Subcutaneous abdominal adipose tissue (tissue), 5 donors: ENCODE results near the gene PPIL3.

ENCODE experiments used
- H3K27ac ChIP-seq: one replicate; pipeline ENCODE4 v1.7.0; 2013; ENCODE audit warnings: low read depth, mild to moderate bottlenecking, inconsistent platforms, low read length, moderate library complexity
- H3K27me3 ChIP-seq, 5 donors: one replicate each; pipeline ENCODE4 v1.7.0; 2013; ENCODE audit warnings: low read length in 5 of 5, inconsistent platforms in 1 of 5; ENCODE audit not compliant: control insufficient read depth in 5 of 5, insufficient read depth in 4 of 5
- H3K36me3 ChIP-seq, 5 donors: one replicate each; pipeline ENCODE4 v1.7.0; 2013; ENCODE audit warnings: low read length in 5 of 5; ENCODE audit not compliant: control insufficient read depth in 5 of 5, insufficient read depth in 5 of 5
- H3K4me1 ChIP-seq, 5 donors: one replicate each; pipeline ENCODE4 v1.7.0; 2013; ENCODE audit warnings: low read length in 5 of 5, mild to moderate bottlenecking in 3 of 5, moderate library complexity in 1 of 5; ENCODE audit not compliant: control insufficient read depth in 5 of 5, insufficient read depth in 5 of 5
- H3K4me3 ChIP-seq, 5 donors: one replicate each; pipeline ENCODE4 v1.7.0; 2013; ENCODE audit warnings: low read length in 5 of 5, low read depth in 1 of 5
- H3K9ac ChIP-seq, 5 donors: one replicate each; pipeline ENCODE4 v1.7.0; 2013; ENCODE audit warnings: low read length in 5 of 5, mild to moderate bottlenecking in 4 of 5, moderate library complexity in 3 of 5
- H3K9me3 ChIP-seq, 5 donors: one replicate each; pipeline ENCODE4 v1.7.0; 2013; ENCODE audit warnings: low read length in 5 of 5; ENCODE audit not compliant: control insufficient read depth in 5 of 5
- donor health status: healthy.
- donor health status: healthy.
- donor health status: healthy.
- donor health status: healthy.
- donor health status: healthy.

Gene PPIL3

DNA sequence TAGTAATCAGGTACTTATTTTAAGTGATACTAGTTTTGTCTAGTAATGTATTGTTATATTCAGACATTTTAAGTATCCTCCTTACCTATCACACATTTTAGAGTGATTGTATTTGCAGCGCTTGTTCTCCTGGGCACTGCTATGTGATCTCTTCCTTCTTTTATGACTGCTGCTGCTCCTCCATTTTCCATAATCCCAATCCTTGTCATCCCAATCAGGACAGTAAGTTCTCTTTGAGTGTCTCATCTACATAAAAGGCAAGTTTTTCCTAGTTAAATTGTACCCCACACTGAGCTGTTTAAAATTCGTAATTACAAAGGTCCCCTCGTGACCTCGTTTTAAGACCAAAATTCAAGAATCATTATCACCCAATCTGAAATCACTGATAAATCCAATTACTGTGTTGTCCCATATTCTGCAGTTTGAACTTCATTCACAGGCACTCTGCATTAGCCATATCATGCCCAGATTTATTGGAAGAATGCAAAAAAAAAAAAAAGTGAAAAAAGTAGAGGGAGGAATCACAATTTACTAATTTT, 27.2 kb downstream of the PPIL3 start:
- peak overlapping the region; percentile 37 to 73 (median 66) for H3K9ac ChIP-seq
- peak overlapping the region; percentile 83 to 98 (median 86) for H3K4me3 ChIP-seq
- H3K27ac ChIP-seq = peak overlapping the region; percentile 100
- no peaks in the 10 kb centered on the region for H3K27me3 ChIP-seq
- peaks cover 28 to 39% (median 30%) of the 10 kb centered on the region in 5 donors for H3K36me3 ChIP-seq
- H3K4me1 ChIP-seq = peaks cover 4 to 56% (median 50%) of the 10 kb centered on the region in 5 donors
- no peaks in the 10 kb centered on the region for H3K9me3 ChIP-seq

GRCh38 chr2:200860092-200860795, 28.6 kb downstream of the PPIL3 start:
- no peaks in the 10 kb centered on the region for H3K9me3 ChIP-seq
- peak overlapping the region in 4 of 5 donors; percentile 28 to 73 (median 44) for H3K9ac ChIP-seq
- peak overlapping the region; percentile 40 to 98 (median 86) for H3K4me3 ChIP-seq
- peak overlapping the region; percentile 100 for H3K27ac ChIP-seq
- H3K36me3 ChIP-seq = peaks cover 32 to 54% (median 44%) of the 10 kb centered on the region in 5 donors
- peaks cover 4 to 52% (median 47%) of the 10 kb centered on the region in 5 donors for H3K4me1 ChIP-seq
- H3K27me3 ChIP-seq = no peaks in the 10 kb centered on the region

- Histone ChIP-seq H3K4me1 (peaks cover 2 to 41% (median 38%) of the 10 kb centered on the region in 5 donors), H3K9me3 (no peaks in the 10 kb centered on the region), H3K36me3 (peaks cover 54 to 87% (median 78%) of the 10 kb centered on the region in 5 donors), H3K27me3 (no peaks in the 10 kb centered on the region), H3K9ac (no peak overlapping the region), H3K27ac (no peak overlapping the region), H3K4me3 (no peak overlapping the region)
These were observed 32.1 kb downstream of the PPIL3 start for GRCh38 chr2:200856806-200857205.

GRCh38 chr2:200852605-200853004, 36.3 kb downstream of the PPIL3 start:
- Histone ChIP-seq H3K27me3 (no peaks in the 10 kb centered on the region), H3K4me3 (no peak overlapping the region), H3K4me1 (peaks cover 0 to under 1% (median 0%) of the 10 kb centered on the region in 5 donors), H3K9ac (no peak overlapping the region), H3K9me3 (no peaks in the 10 kb centered on the region), H3K27ac (no peak overlapping the region), H3K36me3 (peaks cover 42 to 72% (median 69%) of the 10 kb centered on the region in 5 donors)

DNA sequence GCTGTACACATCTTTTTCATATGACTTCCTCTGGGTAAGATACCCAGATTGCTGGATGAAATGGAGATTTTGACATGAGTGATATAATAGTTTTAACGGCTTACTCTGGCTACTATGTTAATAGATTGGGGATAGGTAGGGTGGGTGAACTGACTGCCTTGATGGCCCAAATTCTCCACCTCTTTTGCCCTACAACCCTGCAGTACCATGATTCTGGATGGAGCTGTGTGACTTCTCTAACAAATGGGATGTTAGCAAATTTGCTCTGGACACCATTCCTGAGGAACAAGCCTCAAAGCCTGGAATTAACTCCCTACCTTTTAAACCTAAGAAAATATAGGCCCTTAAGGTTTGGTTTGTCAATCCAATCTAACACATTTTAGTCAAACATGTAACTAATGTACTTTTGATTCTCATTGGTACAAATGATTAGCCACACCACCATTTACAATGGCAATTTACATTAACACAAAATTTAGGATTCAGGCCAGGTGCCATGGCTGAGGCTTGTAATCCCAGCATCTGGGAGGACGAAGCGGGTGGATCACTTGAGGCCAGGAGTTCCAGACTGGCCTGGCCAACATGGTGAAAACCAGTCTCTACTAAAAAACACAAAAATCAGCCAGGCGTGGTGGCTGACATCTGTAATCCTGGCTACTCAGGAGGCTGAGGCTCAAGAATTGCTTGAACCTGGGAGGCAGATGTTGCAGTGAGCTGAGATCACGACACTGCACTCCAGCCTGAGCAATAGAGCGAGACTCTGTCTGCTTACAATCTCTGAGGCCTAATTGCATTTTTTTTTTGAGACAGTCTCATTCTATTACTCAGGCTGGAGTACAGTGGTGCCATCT, 37.3 kb downstream of the PPIL3 start:
- H3K4me1 ChIP-seq = no peaks in the 10 kb centered on the region
- no peaks in the 10 kb centered on the region for H3K27me3 ChIP-seq
- H3K4me3 ChIP-seq = no peak overlapping the region
- peaks cover 35 to 63% (median 59%) of the 10 kb centered on the region in 5 donors for H3K36me3 ChIP-seq
- H3K9me3 ChIP-seq = no peaks in the 10 kb centered on the region
- H3K9ac ChIP-seq = no peak overlapping the region
- no peak overlapping the region for H3K27ac ChIP-seq

DNA sequence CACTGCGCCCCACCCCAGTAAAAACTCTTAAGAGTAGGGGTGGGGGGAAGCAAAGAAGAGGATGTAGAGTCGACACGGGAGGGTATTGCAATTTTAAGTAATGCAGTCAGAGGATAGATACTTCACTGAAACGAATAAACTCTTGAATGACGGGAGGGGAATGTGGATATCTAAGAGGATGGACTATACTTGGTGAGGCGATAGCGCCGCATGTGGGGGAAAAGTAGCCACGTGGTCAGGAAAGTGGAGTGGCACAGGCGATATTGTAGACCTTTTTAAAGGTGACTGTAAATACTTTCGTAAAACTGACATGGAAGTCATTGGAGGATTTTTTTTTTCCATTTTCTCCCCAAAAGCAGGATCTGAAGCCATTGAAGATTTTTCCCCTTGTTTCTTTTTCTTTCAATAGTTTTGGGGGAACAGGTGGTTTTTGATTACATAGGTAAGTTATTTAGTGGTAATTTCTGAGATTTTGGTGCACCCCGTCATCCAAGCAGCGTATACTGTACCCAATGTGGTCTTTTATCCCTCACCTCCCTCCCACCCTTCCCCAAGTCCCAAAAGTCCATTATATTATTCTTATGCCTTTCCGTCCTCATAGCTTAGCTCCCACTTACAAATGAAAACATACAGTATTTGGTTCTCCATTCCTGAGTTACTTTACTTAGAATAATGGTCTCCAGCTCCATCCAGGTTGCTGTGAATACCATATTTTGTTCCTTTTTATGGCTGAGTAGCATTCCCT, 38.2 kb downstream of the PPIL3 start:
- no peak overlapping the region for H3K27ac ChIP-seq
- H3K9ac ChIP-seq = no peak overlapping the region
- peaks cover 31 to 54% (median 50%) of the 10 kb centered on the region in 5 donors for H3K36me3 ChIP-seq
- H3K27me3 ChIP-seq = no peaks in the 10 kb centered on the region
- H3K4me1 ChIP-seq = no peaks in the 10 kb centered on the region
- no peak overlapping the region for H3K4me3 ChIP-seq
- no peaks in the 10 kb centered on the region for H3K9me3 ChIP-seq

GRCh38 chr2:200847939-200848338, 40.9 kb downstream of the PPIL3 start:
- no peak overlapping the region for H3K4me3 ChIP-seq

DNA sequence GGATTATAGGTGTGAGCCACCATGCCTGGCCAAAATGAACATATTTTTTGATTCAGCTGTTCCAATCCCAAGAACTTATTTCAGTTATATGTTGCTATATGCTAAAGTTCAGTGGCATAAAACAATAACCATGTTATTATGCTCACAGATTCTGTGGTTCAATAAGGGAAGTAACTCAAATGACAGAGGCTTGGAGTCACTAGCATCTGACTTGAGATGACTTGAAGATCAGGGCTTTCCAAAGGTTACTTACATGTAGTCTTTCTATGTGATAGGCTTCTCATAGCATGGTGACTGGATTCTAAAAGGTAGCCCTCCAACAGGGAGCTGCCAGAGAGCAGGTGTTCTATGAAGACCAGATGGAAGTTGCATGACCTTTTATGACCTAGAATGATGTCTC, 41.6 kb downstream of the PPIL3 start:
- Histone ChIP-seq H3K9me3 (no peaks in the 10 kb centered on the region), H3K36me3 (peaks cover 10 to 20% (median 16%) of the 10 kb centered on the region in 5 donors), H3K4me3 (no peak overlapping the region), H3K27ac (no peak overlapping the region), H3K27me3 (no peaks in the 10 kb centered on the region), H3K9ac (no peak overlapping the region), H3K4me1 (no peaks in the 10 kb centered on the region)

More at GRCh38 chr2:200847939-200848338, 40.9 kb downstream of the PPIL3 start:
- Histone ChIP-seq H3K36me3 (peaks cover 17 to 26% (median 23%) of the 10 kb centered on the region in 5 donors), H3K27me3 (no peaks in the 10 kb centered on the region), H3K9ac (no peak overlapping the region), H3K9me3 (no peaks in the 10 kb centered on the region), H3K4me1 (no peaks in the 10 kb centered on the region), H3K27ac (no peak overlapping the region)

GRCh38 chr2:200845669-200846325, 43.1 kb downstream of the PPIL3 start:
- Histone ChIP-seq H3K36me3 (peaks cover 0 to 5% (median 2%) of the 10 kb centered on the region in 5 donors), H3K9me3 (no peaks in the 10 kb centered on the region), H3K27ac (no peak overlapping the region), H3K27me3 (no peaks in the 10 kb centered on the region), H3K4me3 (no peak overlapping the region), H3K4me1 (no peaks in the 10 kb centered on the region), H3K9ac (no peak overlapping the region)
